ENCODE results near the gene ULK1. TPM values are rescaled to one million over a fixed set of nuclear protein-coding genes. Genes with fewer than 3 reads are reported as not detected.
A peak's percentile ranks its signal among the peaks of the same experiment; 100 is the strongest.

ULK1 gene
- total RNA-seq, 1 experiment from 2014 or later = 15.7 TPM

DNA sequence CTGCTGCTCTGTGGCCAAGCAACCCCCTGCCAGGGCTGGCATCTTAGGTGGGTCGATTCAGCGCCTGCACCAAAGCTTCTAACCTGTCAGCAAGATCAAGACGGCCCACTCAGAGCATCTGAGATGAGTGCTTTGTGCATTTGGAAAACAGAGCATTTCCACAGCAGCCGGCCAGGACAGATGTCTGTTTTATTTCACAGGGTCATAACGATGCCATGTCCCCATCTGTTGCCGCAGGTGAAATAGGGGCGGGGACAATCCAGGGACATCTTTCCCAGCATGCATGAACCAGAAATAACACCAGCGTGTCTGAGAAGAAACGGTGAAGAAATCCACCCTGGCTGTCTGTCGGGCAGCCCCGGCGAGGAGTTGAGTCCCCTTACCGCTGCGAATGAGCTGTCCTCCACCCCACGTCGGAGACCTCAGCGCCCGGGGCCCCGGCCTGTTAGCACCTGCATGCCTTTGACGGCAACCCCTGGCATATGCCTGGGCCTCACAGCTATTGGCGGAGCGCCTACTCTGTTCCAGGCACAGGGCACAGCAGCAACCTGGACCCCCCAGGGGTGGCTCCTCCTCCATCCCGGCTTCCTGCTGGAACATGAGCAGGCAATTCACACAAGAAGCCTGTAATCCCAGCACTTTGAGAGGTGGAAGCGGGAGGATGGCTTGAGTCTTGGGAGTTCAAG is 30.6 kb upstream of the ULK1 start:
- Histone ChIP-seq H3K9me2 (replicated peaks; ENCODE audit: low read length) (no peaks in the 10 kb centered on the region), H3K79me2 (ENCODE audit: low read length) (no peaks in the 10 kb centered on the region), H3K27me3 (ENCODE audit: low read length) (no peaks in the 10 kb centered on the region), H3K4me2 (ENCODE audit: low read length) (no peak overlapping the region), H3K4me3 (ENCODE audit: low read length) (no peak overlapping the region), H4K20me1 (ENCODE audit: low read length) (no peaks in the 10 kb centered on the region), H3K36me3 (ENCODE audit: low read depth, low read length) (no peaks in the 10 kb centered on the region), H3K9me3 (ENCODE audit: low read length) (no peaks in the 10 kb centered on the region), H3K4me1 (ENCODE audit: insufficient read depth, low read length) (peaks cover 64% of the 10 kb centered on the region), H2AFZ (ENCODE audit: low read length) (no peak overlapping the region), H3K9ac (ENCODE audit: low read length) (no peak overlapping the region), H3F3A (ENCODE audit: low read length, unreplicated experiment) (no peaks in the 10 kb centered on the region), H3K27ac (ENCODE audit: low read length) (no peak overlapping the region; the same call in 1 of the 2 replicates)
- no peak for DNase-seq
- TF ChIP-seq EZH2 (IDR thresholded peaks at IDR 0.05; ENCODE audit: low read length, unreplicated experiment) (no peak), EZH2phosphoT487 (IDR thresholded peaks at IDR 0.05; ENCODE audit: borderline replicate concordance, low read length) (no peak)
- TF ChIP-seq, protein P1, sequence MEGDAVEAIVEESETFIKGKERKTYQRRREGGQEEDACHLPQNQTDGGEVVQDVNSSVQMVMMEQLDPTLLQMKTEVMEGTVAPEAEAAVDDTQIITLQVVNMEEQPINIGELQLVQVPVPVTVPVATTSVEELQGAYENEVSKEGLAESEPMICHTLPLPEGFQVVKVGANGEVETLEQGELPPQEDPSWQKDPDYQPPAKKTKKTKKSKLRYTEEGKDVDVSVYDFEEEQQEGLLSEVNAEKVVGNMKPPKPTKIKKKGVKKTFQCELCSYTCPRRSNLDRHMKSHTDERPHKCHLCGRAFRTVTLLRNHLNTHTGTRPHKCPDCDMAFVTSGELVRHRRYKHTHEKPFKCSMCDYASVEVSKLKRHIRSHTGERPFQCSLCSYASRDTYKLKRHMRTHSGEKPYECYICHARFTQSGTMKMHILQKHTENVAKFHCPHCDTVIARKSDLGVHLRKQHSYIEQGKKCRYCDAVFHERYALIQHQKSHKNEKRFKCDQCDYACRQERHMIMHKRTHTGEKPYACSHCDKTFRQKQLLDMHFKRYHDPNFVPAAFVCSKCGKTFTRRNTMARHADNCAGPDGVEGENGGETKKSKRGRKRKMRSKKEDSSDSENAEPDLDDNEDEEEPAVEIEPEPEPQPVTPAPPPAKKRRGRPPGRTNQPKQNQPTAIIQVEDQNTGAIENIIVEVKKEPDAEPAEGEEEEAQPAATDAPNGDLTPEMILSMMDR (conservative IDR thresholded peaks at IDR 0.05; ENCODE audit: low read depth, low read length) = no peak
- ChIA-PET CTCF (interaction anchor here (1.5 kb wide), 1 partner anchor 19 kb away, joined by 3 read pairs; no protein-coding TSS in a partner anchor), POLR2A (ENCODE audit: unreplicated experiment) (no interaction called here)
- no TSS peak for BruUV-seq (replicated peaks)
- intact Hi-C loops (cut with micrococcal nuclease) = no loop called here
- ATAC-seq = no peak

- intact Hi-C loops (cut with micrococcal nuclease) = no loop called here
- no peak for ATAC-seq
- peaks cover 66% of the 10 kb centered on the region for H3K4me1 ChIP-seq (ENCODE audit: insufficient read depth, low read length)
- no peaks in the 10 kb centered on the region for H3K27me3 ChIP-seq (ENCODE audit: low read length)
- H3K79me2 ChIP-seq (ENCODE audit: low read length) = no peaks in the 10 kb centered on the region
- H3K4me3 ChIP-seq (ENCODE audit: low read length) = no peak overlapping the region
- peak overlapping the region; percentile 24; the same call in 1 of the 2 replicates for H3K4me2 ChIP-seq (ENCODE audit: low read length)
- no peak overlapping the region for H2AFZ ChIP-seq (ENCODE audit: low read length)
- BruUV-seq (replicated peaks) = no TSS peak
- no peaks in the 10 kb centered on the region for H3K9me3 ChIP-seq (ENCODE audit: low read length)
- no peaks in the 10 kb centered on the region for H3K36me3 ChIP-seq (ENCODE audit: low read depth, low read length)
- ChIA-PET CTCF (interaction anchor here (1.5 kb wide), 1 partner anchor 19 kb away, joined by 3 read pairs; no protein-coding TSS in a partner anchor), POLR2A (ENCODE audit: unreplicated experiment) (no interaction called here)
- H3K9me2 ChIP-seq (replicated peaks; ENCODE audit: low read length) = no peaks in the 10 kb centered on the region
- TF ChIP-seq, protein P1 (conservative IDR thresholded peaks at IDR 0.05; ENCODE audit: low read depth, low read length) = no peak
- TF ChIP-seq EZH2phosphoT487 (IDR thresholded peaks at IDR 0.05; ENCODE audit: borderline replicate concordance, low read length) (no peak), EZH2 (IDR thresholded peaks at IDR 0.05; ENCODE audit: low read length, unreplicated experiment) (no peak)
- H3K27ac ChIP-seq (ENCODE audit: low read length) = peak overlapping the region; percentile 50
- H3K9ac ChIP-seq (ENCODE audit: low read length) = no peak overlapping the region
- no peaks in the 10 kb centered on the region for H3F3A ChIP-seq (ENCODE audit: low read length, unreplicated experiment)
- H4K20me1 ChIP-seq (ENCODE audit: low read length) = no peaks in the 10 kb centered on the region
- DNase-seq = no peak
Measured at GRCh38 chr12:131864469-131864868, 30.0 kb upstream of the ULK1 start.

Data from PC-3 (cell line).